HG03064 (cell line): Measurements from ENCODE around the gene HLA-DOB.
A peak's percentile ranks its signal among the peaks of the same experiment; 100 is the strongest.

ENCODE experiments used
- ATAC-seq: cut with Tn5 transposase; IDR thresholded peaks from one replicate; pipeline ENCODE4 v1.9.1; 2021; ENCODE audit warnings: low read depth; ENCODE audit not compliant: unreplicated experiment

The HLA-DOB gene

GRCh38 chr6:32843979-32844838 lies 27.4 kb upstream of the HLA-DOB start, which contains the start of gene PSMB8:
Gene PSMB8, minus strand, starts transcription at chr6:32844047. Its CDS starts 51 bp downstream, at chr6:32843996.
- peak; percentile 48 for ATAC-seq

- ATAC-seq: no peak
Observed at GRCh38 chr6:32843331-32843978, 26.7 kb upstream of the HLA-DOB start.

- ATAC-seq: no peak
Observed at GRCh38 chr6:32842690-32843089, 25.9 kb upstream of the HLA-DOB start.

- no peak for ATAC-seq
Observed at GRCh38 chr6:32842021-32842650, 25.3 kb upstream of the HLA-DOB start.

- ATAC-seq: no peak
Observed at GRCh38 chr6:32840604-32841246, 23.9 kb upstream of the HLA-DOB start.

GRCh38 chr6:32839356-32839755 lies 22.6 kb upstream of the HLA-DOB start:
- ATAC-seq: no peak

- peak; percentile 61 for ATAC-seq
Observed at GRCh38 chr6:32838114-32838958, 21.5 kb upstream of the HLA-DOB start, which contains the start of gene TAP2. Gene TAP2, minus strand, starts transcription at chr6:32838739. Its CDS starts 506 bp downstream, at chr6:32838233.

GRCh38 chr6:32837651-32838113 lies 20.9 kb upstream of the HLA-DOB start:
- ATAC-seq: peak; percentile 3

- ATAC-seq: no peak
Observed at GRCh38 chr6:32836873-32837272, 20.1 kb upstream of the HLA-DOB start.

GRCh38 chr6:32835167-32835893 lies 18.5 kb upstream of the HLA-DOB start:
- no peak for ATAC-seq

GRCh38 chr6:32833664-32834063 lies 16.9 kb upstream of the HLA-DOB start:
- no peak for ATAC-seq

GRCh38 chr6:32832535-32832934 lies 15.7 kb upstream of the HLA-DOB start:
- no peak for ATAC-seq

- no peak for ATAC-seq
Observed at GRCh38 chr6:32830936-32831335, 14.1 kb upstream of the HLA-DOB start.

- no peak for ATAC-seq
Observed at GRCh38 chr6:32830017-32830416, 13.2 kb upstream of the HLA-DOB start.

- ATAC-seq: no peak
Observed at GRCh38 chr6:32829495-32829894, 12.7 kb upstream of the HLA-DOB start.

GRCh38 chr6:32827025-32827424 lies 10.2 kb upstream of the HLA-DOB start:
- ATAC-seq: no peak

- ATAC-seq: no peak
Observed at GRCh38 chr6:32825966-32826365, 9.2 kb upstream of the HLA-DOB start.

- ATAC-seq: no peak
Observed at GRCh38 chr6:32819729-32820128, 2.9 kb upstream of the HLA-DOB start.

GRCh38 chr6:32818867-32819266 lies 2.1 kb upstream of the HLA-DOB start:
- no peak for ATAC-seq
